CD14-positive monocyte (primary cell): ENCODE results near the gene CSAD. TPM values are rescaled to one million over a fixed set of nuclear protein-coding genes. Genes with fewer than 3 reads are reported as not detected.
"Not testable (repeated sequence)": the region's sequence is repeated elsewhere in the genome, so short reads cannot be mapped to it uniquely, and the experiment has no call there.

ENCODE experiments used
- DNase-seq, 3 donors: peaks; one replicate each; pipeline ENCODE4 v3.0.0-alpha.2; 2011 to 2022
- H2AFZ ChIP-seq: 2 replicates; pipeline ENCODE4 v1.6.0; 2012; ENCODE audit warnings: mild to moderate bottlenecking, low read depth, low read length, inconsistent platforms; ENCODE audit not compliant: insufficient read depth, poor library complexity, severe bottlenecking
- H3K27ac ChIP-seq, 2 donors: 1 replicate in 1 of 2; 2 replicates in 1 of 2; pipeline ENCODE4 v1.5.1; 2012 to 2013; ENCODE audit warnings: low read length in 2 of 2, control low read depth in 1 of 2, inconsistent platforms in 1 of 2, low read depth in 1 of 2, mild to moderate bottlenecking in 1 of 2
- H3K27me3 ChIP-seq, 2 donors: one replicate each; pipeline versions ENCODE4 v1.6.0 to v1.6.1; 2011 to 2013; ENCODE audit warnings: low read length in 2 of 2; ENCODE audit not compliant: control insufficient read depth in 2 of 2, insufficient read depth in 2 of 2
- H3K36me3 ChIP-seq, 2 donors: replicated peaks in 1 of 2; 1 replicate in 1 of 2; 2 replicates in 1 of 2; pipeline versions ENCODE4 v1.5.1 to v1.6.1; 2012 to 2013; ENCODE audit warnings: low read length in 2 of 2, control low read depth in 1 of 2, inconsistent platforms in 1 of 2, mild to moderate bottlenecking in 1 of 2; ENCODE audit not compliant: insufficient read depth in 2 of 2, control insufficient read depth in 1 of 2
- H3K4me1 ChIP-seq, 2 donors: 1 replicate in 1 of 2; 2 replicates in 1 of 2; pipeline versions ENCODE4 v1.5.1 to v1.6.1; 2012 to 2013; ENCODE audit warnings: low read length in 2 of 2, control low read depth in 1 of 2, inconsistent platforms in 1 of 2, mild to moderate bottlenecking in 1 of 2, moderate library complexity in 1 of 2; ENCODE audit not compliant: insufficient read depth in 2 of 2, control insufficient read depth in 1 of 2
- H3K4me2 ChIP-seq: replicated peaks from 2 replicates; pipeline ENCODE3; 2012; ENCODE audit warnings: low read length, moderate library complexity, mild to moderate bottlenecking; ENCODE audit not compliant: poor library complexity, severe bottlenecking; ENCODE audit errors: extremely low read depth
- H3K4me3 ChIP-seq, 3 experiments: fragments of 200-600 bp in 1 of 3; sonication (generic) in 1 of 3; replicated peaks in 1 of 3; 1 replicate in 2 of 3; 2 replicates in 1 of 3; pipeline ENCODE4 v1.5.1; 2011 to 2013; ENCODE audit warnings: low read length in 3 of 3, mild to moderate bottlenecking in 3 of 3, control low read depth in 2 of 3, low read depth in 2 of 3, inconsistent platforms in 1 of 3, moderate library complexity in 1 of 3
- H3K79me2 ChIP-seq: 2 replicates; pipeline ENCODE4 v1.6.0; 2012; ENCODE audit warnings: mild to moderate bottlenecking, control low read depth, inconsistent platforms, low read length, moderate library complexity; ENCODE audit not compliant: insufficient read depth
- H3K9ac ChIP-seq: 2 replicates; pipeline ENCODE4 v1.6.0; 2017; ENCODE audit warnings: low read length, mild to moderate bottlenecking; ENCODE audit not compliant: insufficient read depth, poor library complexity, severe bottlenecking
- H3K9me3 ChIP-seq, 2 donors: replicated peaks in 1 of 2; 1 replicate in 1 of 2; 2 replicates in 1 of 2; pipeline versions ENCODE4 v1.5.1 to v1.6.1; 2012 to 2013; ENCODE audit warnings: low read length in 2 of 2, control low read depth in 1 of 2; ENCODE audit not compliant: control insufficient read depth in 1 of 2, insufficient read depth in 1 of 2
- H4K20me1 ChIP-seq: 2 replicates; pipeline ENCODE4 v1.6.0; 2012; ENCODE audit warnings: mild to moderate bottlenecking, low read length, control low read depth, moderate library complexity; ENCODE audit not compliant: insufficient read depth
- H3K27ac Mint-ChIP-seq, 7 donors: one replicate each; pipeline ENCODE4 v1.8.0; 2020; ENCODE audit warnings: mild to moderate bottlenecking in 7 of 7, mixed read lengths in 7 of 7, moderate library complexity in 6 of 7, inconsistent platforms in 2 of 7
- H3K27me3 Mint-ChIP-seq, 3 donors: one replicate each; pipeline ENCODE4 v1.8.0; 2021 to 2022; ENCODE audit warnings: low read depth in 3 of 3, mild to moderate bottlenecking in 3 of 3, mixed read lengths in 3 of 3, moderate library complexity in 3 of 3, inconsistent platforms in 1 of 3
- H3K36me3 Mint-ChIP-seq, 2 donors: one replicate each; pipeline ENCODE4 v1.8.0; 2020; ENCODE audit warnings: mixed read lengths in 2 of 2, inconsistent platforms in 1 of 2, mild to moderate bottlenecking in 1 of 2
- H3K4me1 Mint-ChIP-seq: one replicate; pipeline ENCODE4 v1.8.0; 2020; ENCODE audit warnings: mild to moderate bottlenecking, mixed read lengths
- H3K4me3 Mint-ChIP-seq, 2 donors: one replicate each; pipeline ENCODE4 v1.8.0; 2020; ENCODE audit warnings: mild to moderate bottlenecking in 2 of 2, mixed read lengths in 2 of 2, moderate library complexity in 1 of 2
- H3K9me3 Mint-ChIP-seq, 7 donors: one replicate each; pipeline ENCODE4 v1.8.0; 2020 to 2022; ENCODE audit warnings: mixed read lengths in 7 of 7, mild to moderate bottlenecking in 6 of 7, moderate library complexity in 6 of 7, inconsistent platforms in 2 of 7
- WGBS: methylation state at CpG from one replicate; pipeline ENCODE4 v1.1.5; 2013; ENCODE audit warnings: missing lambda C conversion rate; ENCODE audit not compliant: insufficient coverage; 5-methylcytosine and 5-hydroxymethylcytosine counted together
- intact Hi-C, 2 donors: fragments of 100-400 bp; cut with micrococcal nuclease; formaldehyde crosslinking; loops; one replicate each; pipeline versions ENCODE4 v1.15.0 to v1.15.1; 2023
- polyA plus RNA-seq, 3 donors: library from polyadenylated mRNA; depleted of rRNA in 1 of 3; unstranded in 2 of 3; stranded (reverse) in 1 of 3; fragments of 300-500 nt in 2 of 3; fragments of >200 nt in 1 of 3; fragmentation: Illumina TruSeq in 2 of 3; gene quantifications; 1 replicate in 2 of 3; 2 replicates in 1 of 3; pipeline ENCODE4 v1.2.3, GENCODE V29; 2012 to 2021
- TF ChIP-seq, protein P1 (sequence below): fragments of 200-600 bp; IDR thresholded peaks from one replicate; pipeline ENCODE4 v1.8.0; 2022; ENCODE audit warnings: antibody characterized with exemption, mild to moderate bottlenecking

Gene CSAD
- polyA plus RNA-seq, 3 donors, result 1.3 to 145 (median 1.4) TPM

GRCh38 chr12:53177447-53177846, 3.3 kb downstream of the CSAD start:
- intact Hi-C loops, H3K27ac ChIP-seq, H3K9ac ChIP-seq, H3K27me3 ChIP-seq, H3K9me3 ChIP-seq, H3K4me3 Mint-ChIP-seq, H3K27ac Mint-ChIP-seq, H3K4me2 ChIP-seq, H3K4me3 ChIP-seq, H2AFZ ChIP-seq, H3K9me3 Mint-ChIP-seq, DNase-seq, H3K27me3 Mint-ChIP-seq: not testable (repeated sequence)
- H3K79me2 ChIP-seq, result peaks cover 20% of the 10 kb centered on the region
- H4K20me1 ChIP-seq, result peaks cover 13% of the 10 kb centered on the region
- peaks cover 22 to 26% of the 10 kb centered on the region in 2 donors for H3K4me1 ChIP-seq
- no CpG with 5 or more reads among the region's 6 CpGs for WGBS
- Mint-ChIP-seq H3K36me3 (peaks cover 8 to 12% of the 10 kb centered on the region in 2 donors), H3K4me1 (peaks cover 27% of the 10 kb centered on the region)
- H3K36me3 ChIP-seq, result peaks cover 0 to 11% of the 10 kb centered on the region in 2 donors

- Histone ChIP-seq H3K4me3 (no peak overlapping the region), H3K9me3 (no peaks in the 10 kb centered on the region), H3K27ac (no peak overlapping the region), H3K79me2 (peaks cover 14% of the 10 kb centered on the region), H3K4me1 (peaks cover 15 to 19% of the 10 kb centered on the region in 2 donors), H3K36me3 (peaks cover 0 to 13% of the 10 kb centered on the region in 2 donors), H2AFZ (no peak overlapping the region), H3K27me3 (no peaks in the 10 kb centered on the region), H4K20me1 (peaks cover 6% of the 10 kb centered on the region), H3K4me2 (no peak overlapping the region), H3K9ac (no peak overlapping the region)
- intact Hi-C loops, result no loop called here
- TF ChIP-seq, protein P1, sequence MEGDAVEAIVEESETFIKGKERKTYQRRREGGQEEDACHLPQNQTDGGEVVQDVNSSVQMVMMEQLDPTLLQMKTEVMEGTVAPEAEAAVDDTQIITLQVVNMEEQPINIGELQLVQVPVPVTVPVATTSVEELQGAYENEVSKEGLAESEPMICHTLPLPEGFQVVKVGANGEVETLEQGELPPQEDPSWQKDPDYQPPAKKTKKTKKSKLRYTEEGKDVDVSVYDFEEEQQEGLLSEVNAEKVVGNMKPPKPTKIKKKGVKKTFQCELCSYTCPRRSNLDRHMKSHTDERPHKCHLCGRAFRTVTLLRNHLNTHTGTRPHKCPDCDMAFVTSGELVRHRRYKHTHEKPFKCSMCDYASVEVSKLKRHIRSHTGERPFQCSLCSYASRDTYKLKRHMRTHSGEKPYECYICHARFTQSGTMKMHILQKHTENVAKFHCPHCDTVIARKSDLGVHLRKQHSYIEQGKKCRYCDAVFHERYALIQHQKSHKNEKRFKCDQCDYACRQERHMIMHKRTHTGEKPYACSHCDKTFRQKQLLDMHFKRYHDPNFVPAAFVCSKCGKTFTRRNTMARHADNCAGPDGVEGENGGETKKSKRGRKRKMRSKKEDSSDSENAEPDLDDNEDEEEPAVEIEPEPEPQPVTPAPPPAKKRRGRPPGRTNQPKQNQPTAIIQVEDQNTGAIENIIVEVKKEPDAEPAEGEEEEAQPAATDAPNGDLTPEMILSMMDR, result no peak
- Mint-ChIP-seq H3K9me3 (no peaks in the 10 kb centered on the region), H3K27me3 (peaks cover 0 to 1% (median 0%) of the 10 kb centered on the region in 3 donors), H3K36me3 (peaks cover 13 to 14% of the 10 kb centered on the region in 2 donors), H3K4me3 (no peak overlapping the region), H3K27ac (no peak overlapping the region), H3K4me1 (peaks cover 20% of the 10 kb centered on the region)
- 100% methylated on average over 1 of the region's 3 CpGs for WGBS
- no peak for DNase-seq
Measured at GRCh38 chr12:53176750-53177149, 4.0 kb downstream of the CSAD start.
